GM19372 (cell line): ENCODE measurements around the gene CCNC.
A peak's percentile ranks its signal among the peaks of the same experiment; 100 is the strongest.

Source experiments
- ATAC-seq: cut with Tn5 transposase; IDR thresholded peaks from one replicate; pipeline ENCODE4 v1.9.1; 2021; ENCODE audit warnings: mild to moderate bottlenecking, low read depth, moderate library complexity; ENCODE audit not compliant: unreplicated experiment

The CCNC gene

GRCh38 chr6:99568103-99568933, at the start of gene CCNC:
TSS of gene CCNC (minus strand) at chr6:99568660. CDS start at chr6:99568527, 133 bp downstream.
- ATAC-seq, result peak; percentile 97

- no peak for ATAC-seq
Observed at GRCh38 chr6:99617131-99617530, 48.7 kb upstream of the CCNC start.

GRCh38 chr6:99614430-99615186, 46.1 kb upstream of the CCNC start:
- ATAC-seq, result no peak

- peak; percentile 65 for ATAC-seq
Observed at GRCh38 chr6:99613705-99614429, 45.4 kb upstream of the CCNC start.

- ATAC-seq, result peak; percentile 58
Observed at GRCh38 chr6:99613409-99613704, 44.9 kb upstream of the CCNC start.

GRCh38 chr6:99612551-99613408, 44.3 kb upstream of the CCNC start:
- ATAC-seq, result peak; percentile 15

- ATAC-seq, result peak; percentile 41
Observed at GRCh38 chr6:99611148-99611547, 42.7 kb upstream of the CCNC start.

GRCh38 chr6:99609905-99610489, 41.5 kb upstream of the CCNC start:
- ATAC-seq, result no peak

GRCh38 chr6:99608886-99609482, 40.5 kb upstream of the CCNC start:
- ATAC-seq, result no peak

GRCh38 chr6:99608059-99608885, 39.8 kb upstream of the CCNC start:
- ATAC-seq, result no peak

GRCh38 chr6:99607416-99608036, 39.1 kb upstream of the CCNC start:
- no peak for ATAC-seq

- no peak for ATAC-seq
Observed at GRCh38 chr6:99606656-99607415, 38.4 kb upstream of the CCNC start, which contains the start of gene PRDM13. TSS of gene PRDM13 (plus strand) at chr6:99606833. CDS start at chr6:99607035, 202 bp downstream.

- no peak for ATAC-seq
Observed at GRCh38 chr6:99605911-99606655, 37.6 kb upstream of the CCNC start.

- ATAC-seq, result no peak
Observed at GRCh38 chr6:99605074-99605734, 36.7 kb upstream of the CCNC start.

- no peak for ATAC-seq
Observed at GRCh38 chr6:99604166-99605073, 36.0 kb upstream of the CCNC start.
